T-cell (primary cell): Measurements from ENCODE around the gene MRPS31. TPM values are rescaled to one million over a fixed set of nuclear protein-coding genes. Genes with fewer than 3 reads are reported as not detected.

Experiments used
- ATAC-seq, 4 experiments: fragments of 200-7000 bp in 3 of 4; fragments of 150-1000 bp in 1 of 4; cut with Tn5 transposase; replicated peaks in 1 of 4; 1 replicate in 3 of 4; 2 replicates in 1 of 4; pipeline ENCODE4 v1.10.0; 2021; ENCODE audit warnings: moderate library complexity in 3 of 4, mild to moderate bottlenecking in 2 of 4, moderate number of reproducible peaks in 1 of 4
- CTCF ChIA-PET, 2 donors: fragments of 300-600 bp; sonication (Branson Sonifier 250); formaldehyde crosslinking; loops; one replicate each; lab custom pipeline; 2022; ENCODE audit warnings: antibody characterized with exemption in 2 of 2; lab: Charles Lee
- POLR2A ChIA-PET, 2 donors: fragments of 300-600 bp; sonication (Branson Sonifier 250); formaldehyde crosslinking; loops; one replicate each; lab custom pipeline; 2022; ENCODE audit warnings: antibody characterized with exemption in 2 of 2; lab: Charles Lee
- DNase-seq, 35 experiments: peaks; one replicate each; pipeline versions ENCODE4 v3.0.0 to v3.0.0-alpha.2; 2013 to 2023
- H3K27ac ChIP-seq: one replicate; pipeline ENCODE4 v1.5.1; 2013; ENCODE audit warnings: low read length
- H3K27me3 ChIP-seq, 2 experiments: replicated peaks in 1 of 2; 1 replicate in 1 of 2; 2 replicates in 1 of 2; pipeline versions ENCODE4 v1.6.1 to v1.7.0; 2013; ENCODE audit warnings: low read length in 1 of 2, mixed read lengths in 1 of 2; ENCODE audit not compliant: control insufficient read depth in 2 of 2, insufficient read depth in 2 of 2; ENCODE audit errors: extremely low read depth in 1 of 2
- H3K36me3 ChIP-seq, 2 donors: 1 replicate in 1 of 2; 2 replicates in 1 of 2; pipeline versions ENCODE4 v1.6.1 to v1.7.0; 2013; ENCODE audit warnings: low read length in 1 of 2; ENCODE audit not compliant: control insufficient read depth in 2 of 2, insufficient read depth in 1 of 2; ENCODE audit errors: extremely low read depth in 1 of 2
- H3K4me1 ChIP-seq, 2 experiments: 1 replicate in 1 of 2; 2 replicates in 1 of 2; pipeline versions ENCODE4 v1.6.1 to v1.7.0; 2013; ENCODE audit warnings: low read length in 2 of 2, mixed read lengths in 1 of 2; ENCODE audit not compliant: insufficient read depth in 2 of 2, control insufficient read depth in 1 of 2; ENCODE audit errors: extremely low read depth in 1 of 2
- H3K4me3 ChIP-seq, 2 donors: 1 replicate in 1 of 2; 2 replicates in 1 of 2; pipeline versions ENCODE4 v1.5.1 to v1.7.0; 2013; ENCODE audit warnings: mild to moderate bottlenecking in 2 of 2, low read length in 1 of 2, moderate library complexity in 1 of 2; ENCODE audit not compliant: control insufficient read depth in 1 of 2; ENCODE audit errors: extremely low read depth in 1 of 2
- H3K9me3 ChIP-seq: 2 replicates; pipeline ENCODE4 v1.7.0; 2013
- H3K27ac Mint-ChIP-seq, 2 donors: one replicate each; pipeline ENCODE4 v1.8.0; 2020 to 2021; ENCODE audit warnings: mild to moderate bottlenecking in 2 of 2, mixed read lengths in 2 of 2
- H3K27me3 Mint-ChIP-seq, 2 donors: one replicate each; pipeline ENCODE4 v1.8.0; 2021 to 2022; ENCODE audit warnings: mixed read lengths in 2 of 2
- H3K36me3 Mint-ChIP-seq: one replicate; pipeline ENCODE4 v1.8.0; 2021; ENCODE audit warnings: mixed read lengths
- H3K4me1 Mint-ChIP-seq, 3 donors: one replicate each; pipeline ENCODE4 v1.8.0; 2020 to 2022; ENCODE audit warnings: mixed read lengths in 3 of 3, mild to moderate bottlenecking in 1 of 3
- H3K4me3 Mint-ChIP-seq, 3 donors: one replicate each; pipeline ENCODE4 v1.8.0; 2020 to 2022; ENCODE audit warnings: mild to moderate bottlenecking in 3 of 3, mixed read lengths in 3 of 3, moderate library complexity in 3 of 3
- H3K9me3 Mint-ChIP-seq, 3 donors: one replicate each; pipeline ENCODE4 v1.8.0; 2020 to 2022; ENCODE audit warnings: mixed read lengths in 3 of 3
- WGBS: methylation state at CpG from one replicate; pipeline ENCODE4 v1.1.5; 2013; ENCODE audit warnings: missing lambda C conversion rate; ENCODE audit not compliant: insufficient coverage; 5-methylcytosine and 5-hydroxymethylcytosine counted together
- total RNA-seq, 35 experiments: library from RNA in 6 of 35; stranded (reverse) in 6 of 35; fragments of 120-200 nt in 1 of 35; gene quantifications; one replicate each; pipeline versions ENCODE4 v1.2.1 to v1.2.4 and lab custom pipeline; 2013 to 2026

The MRPS31 gene
- total RNA-seq, result 10 to 100 TPM; 19.2 to 34.4 (median 28.5) TPM
- 39.5 TPM for total RNA-seq (2013)
- 12.6 to 71.8 (median 29.5) reads per million in 29 experiments for total RNA-seq (lab: John Stamatoyannopoulos, UW)

- POLR2A ChIA-PET, result interaction anchor here (0.5 to 0.7 kb wide), 5 partner anchors 111 to 849 kb away, joined by 3 to 13 read pairs (median 3); partner anchors contain the start of gene WBP4 (in 1 of the 2)
- CTCF ChIA-PET, result interaction anchor here (0.6 to 1.0 kb wide), 3 partner anchors 43 to 150 kb away, joined by 3 to 5 read pairs (median 3); no protein-coding TSS in a partner anchor
- DNase-seq (peak; percentile 84 to 95 (median 92)), ATAC-seq (peak; percentile 95 to 99 (median 98))
- Histone ChIP-seq H3K4me1 (peaks cover 16 to 24% of the 10 kb centered on the region in 2 experiments), H3K9me3 (no peaks in the 10 kb centered on the region), H3K36me3 (peaks cover 0 to 9% of the 10 kb centered on the region in 2 donors), H3K27me3 (no peaks in the 10 kb centered on the region), H3K4me3 (peak within 1 kb of the TSS; percentile 98 to 99), H3K27ac (peak within 1 kb of the TSS; percentile 63)
- WGBS, result under 1% methylated on average over 45 of the region's 52 CpGs
- peak within 1 kb of the TSS; percentile 90 to 99 (median 96) for H3K4me3 Mint-ChIP-seq
- no peaks in the 10 kb centered on the region for H3K36me3 Mint-ChIP-seq
- H3K9me3 Mint-ChIP-seq, result no peaks in the 10 kb centered on the region
- H3K27me3 Mint-ChIP-seq, result no peaks in the 10 kb centered on the region
- peak within 1 kb of the TSS; percentile 93 to 98 for H3K27ac Mint-ChIP-seq
- peaks cover 27 to 39% (median 36%) of the 10 kb centered on the region in 3 donors for H3K4me1 Mint-ChIP-seq
These were observed at the start of gene MRPS31 for GRCh38 chr13:40770934-40771618. Gene MRPS31, minus strand, starts transcription at chr13:40771190. Its CDS starts 54 bp downstream, at chr13:40771136.

GRCh38 chr13:40819797-40820315 lies 48.9 kb upstream of the MRPS31 start:
- H3K27me3 ChIP-seq, result no peaks in the 10 kb centered on the region
- ATAC-seq (no peak), DNase-seq (no peak)
- H3K27ac ChIP-seq, result no peak overlapping the region
- no peak overlapping the region for H3K27ac Mint-ChIP-seq
- H3K36me3 Mint-ChIP-seq, result peaks cover 21% of the 10 kb centered on the region
- H3K4me1 Mint-ChIP-seq, result peaks cover 0 to 6% (median 0%) of the 10 kb centered on the region in 3 donors
- ChIA-PET POLR2A (no interaction called here), CTCF (no interaction called here)
- H3K4me1 ChIP-seq, result no peaks in the 10 kb centered on the region
- WGBS, result no CpG with 5 or more reads among the region's 1 CpG
- H3K4me3 Mint-ChIP-seq, result no peak overlapping the region
- H3K9me3 Mint-ChIP-seq, result peaks cover 0 to 14% (median 2%) of the 10 kb centered on the region in 3 donors
- H3K4me3 ChIP-seq, result no peak overlapping the region
- H3K27me3 Mint-ChIP-seq, result no peaks in the 10 kb centered on the region
- no peaks in the 10 kb centered on the region for H3K36me3 ChIP-seq
- H3K9me3 ChIP-seq, result peaks cover 2% of the 10 kb centered on the region

GRCh38 chr13:40818926-40819325 lies 47.9 kb upstream of the MRPS31 start:
- ChIA-PET POLR2A (no interaction called here), CTCF (no interaction called here)
- Mint-ChIP-seq H3K27ac (no peak overlapping the region), H3K9me3 (peaks cover 0 to 14% (median 3%) of the 10 kb centered on the region in 3 donors), H3K36me3 (peaks cover 27% of the 10 kb centered on the region), H3K4me3 (no peak overlapping the region), H3K4me1 (peaks cover 0 to 6% (median 0%) of the 10 kb centered on the region in 3 donors), H3K27me3 (no peaks in the 10 kb centered on the region)
- H3K27me3 ChIP-seq, result no peaks in the 10 kb centered on the region
- H3K36me3 ChIP-seq, result no peaks in the 10 kb centered on the region
- ATAC-seq, result no peak
- H3K27ac ChIP-seq, result no peak overlapping the region
- no peak for DNase-seq
- WGBS, result no CpG with 5 or more reads among the region's 5 CpGs
- peaks cover 0 to 2% of the 10 kb centered on the region in 2 experiments for H3K4me1 ChIP-seq
- H3K9me3 ChIP-seq, result peaks cover 2% of the 10 kb centered on the region
- no peak overlapping the region for H3K4me3 ChIP-seq

- Mint-ChIP-seq H3K36me3 (peaks cover 44% of the 10 kb centered on the region), H3K4me1 (peaks cover 0 to 3% (median 1%) of the 10 kb centered on the region in 3 donors), H3K27me3 (no peaks in the 10 kb centered on the region)
These were observed 43.8 kb upstream of the MRPS31 start for GRCh38 chr13:40814803-40815202.

GRCh38 chr13:40813667-40814454 lies 42.9 kb upstream of the MRPS31 start:
- POLR2A ChIA-PET, result no interaction called here
- Mint-ChIP-seq H3K9me3 (peaks cover 0 to 14% (median 3%) of the 10 kb centered on the region in 3 donors), H3K27ac (no peak overlapping the region), H3K27me3 (no peaks in the 10 kb centered on the region), H3K4me1 (peaks cover 0 to 3% (median 0%) of the 10 kb centered on the region in 3 donors), H3K4me3 (no peak overlapping the region), H3K36me3 (peaks cover 54% of the 10 kb centered on the region)
- peaks cover 0 to 23% of the 10 kb centered on the region in 2 donors for H3K36me3 ChIP-seq
- ATAC-seq, result peak in 2 of 4 experiments; percentile 35 to 45
- H3K27me3 ChIP-seq, result no peaks in the 10 kb centered on the region
- 75% methylated on average over 6 of the region's 7 CpGs for WGBS
- peaks cover 2% of the 10 kb centered on the region for H3K9me3 ChIP-seq
- CTCF ChIA-PET, result interaction anchor here in 1 of 2 donors (1.0 to 1.2 kb wide), 2 partner anchors 36 to 43 kb away, joined by 5 to 7 read pairs; partner anchors contain the start of gene MRPS31
- H3K27ac ChIP-seq, result no peak overlapping the region
- no peak overlapping the region for H3K4me3 ChIP-seq
- peak in 1 of 35 experiments; percentile 39 for DNase-seq
- peaks cover 0 to 3% of the 10 kb centered on the region in 2 experiments for H3K4me1 ChIP-seq

More at GRCh38 chr13:40814803-40815202, 43.8 kb upstream of the MRPS31 start:
- Histone ChIP-seq H3K9me3 (peaks cover 2% of the 10 kb centered on the region), H3K27ac (no peak overlapping the region), H3K36me3 (peaks cover 0 to 19% of the 10 kb centered on the region in 2 donors), H3K4me1 (peaks cover 0 to 3% of the 10 kb centered on the region in 2 experiments), H3K27me3 (no peaks in the 10 kb centered on the region), H3K4me3 (no peak overlapping the region)
- CTCF ChIA-PET, result interaction anchor here in 1 of 2 donors (1.2 kb wide), 1 partner anchor 37 kb away, joined by 7 read pairs; no protein-coding TSS in a partner anchor
- Mint-ChIP-seq H3K27ac (no peak overlapping the region), H3K4me3 (no peak overlapping the region), H3K9me3 (peaks cover 0 to 14% (median 3%) of the 10 kb centered on the region in 3 donors)
- POLR2A ChIA-PET, result no interaction called here
- no CpG with 5 or more reads among the region's 2 CpGs for WGBS
- DNase-seq (no peak), ATAC-seq (no peak)
